ENCODE results near the gene SPRTN. TPM values are rescaled to one million over a fixed set of nuclear protein-coding genes. Genes with fewer than 3 reads are reported as not detected.

SPRTN gene
- total RNA-seq, 1 donor from 2014 or later = 22.6 TPM

DNA sequence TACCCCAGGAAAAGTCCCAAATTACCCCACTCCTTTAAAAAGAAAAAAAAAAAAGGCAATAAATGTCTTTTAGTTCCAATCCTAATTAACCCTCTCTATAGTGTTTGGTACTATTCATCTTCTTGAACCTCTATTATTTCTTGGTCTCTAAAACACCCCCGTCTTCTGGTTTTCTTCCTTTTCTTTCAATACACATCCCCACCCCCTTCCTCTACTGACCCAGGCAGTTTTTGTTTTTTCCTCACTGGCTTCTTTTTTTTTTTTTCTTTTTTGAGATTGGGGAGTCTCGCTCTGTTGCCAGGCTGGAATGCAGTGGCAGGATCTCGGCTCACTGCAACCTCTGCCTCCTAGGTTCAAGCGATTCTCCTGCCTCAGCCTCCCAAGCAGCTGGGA is 57.9 kb downstream of the SPRTN start:
- H3K27ac ChIP-seq = peak overlapping the region; percentile 63
- no peak for DNase-seq (ENCODE audit: extremely low spot score in 2 of 2)
- intact Hi-C loops (cut with DNase I) = no loop called here

DNA sequence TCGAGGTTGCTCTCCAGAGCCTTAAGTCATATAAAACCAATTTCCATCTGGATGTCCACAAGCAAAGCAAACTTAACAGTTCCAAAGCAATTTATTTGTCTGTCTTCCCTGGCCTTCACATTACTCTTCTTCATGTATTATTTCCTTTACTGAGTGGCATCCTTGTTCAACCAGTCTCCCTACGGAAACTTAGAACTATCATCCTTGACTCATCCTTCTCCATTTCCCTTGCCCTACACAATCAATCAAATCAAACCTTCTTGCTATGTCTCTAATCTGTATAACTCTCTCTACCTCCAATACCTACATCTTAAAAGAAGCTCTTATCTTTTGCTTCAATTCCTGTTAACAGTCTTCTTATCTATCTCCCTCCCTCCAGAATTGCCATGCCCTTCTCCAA is 58.5 kb downstream of the SPRTN start:
- H3K27me3 ChIP-seq = no peaks in the 10 kb centered on the region

More for the DNA sequence above, 57.9 kb downstream of the SPRTN start:
- TF ChIP-seq POLR2A (IDR thresholded peaks at IDR 0.05) (no peak), POLR2AphosphoS5 (IDR thresholded peaks at IDR 0.05; ENCODE audit: insufficient read depth in 1 of 2, low read depth in 1 of 2) (no peak)
- TF ChIP-seq, protein P1, sequence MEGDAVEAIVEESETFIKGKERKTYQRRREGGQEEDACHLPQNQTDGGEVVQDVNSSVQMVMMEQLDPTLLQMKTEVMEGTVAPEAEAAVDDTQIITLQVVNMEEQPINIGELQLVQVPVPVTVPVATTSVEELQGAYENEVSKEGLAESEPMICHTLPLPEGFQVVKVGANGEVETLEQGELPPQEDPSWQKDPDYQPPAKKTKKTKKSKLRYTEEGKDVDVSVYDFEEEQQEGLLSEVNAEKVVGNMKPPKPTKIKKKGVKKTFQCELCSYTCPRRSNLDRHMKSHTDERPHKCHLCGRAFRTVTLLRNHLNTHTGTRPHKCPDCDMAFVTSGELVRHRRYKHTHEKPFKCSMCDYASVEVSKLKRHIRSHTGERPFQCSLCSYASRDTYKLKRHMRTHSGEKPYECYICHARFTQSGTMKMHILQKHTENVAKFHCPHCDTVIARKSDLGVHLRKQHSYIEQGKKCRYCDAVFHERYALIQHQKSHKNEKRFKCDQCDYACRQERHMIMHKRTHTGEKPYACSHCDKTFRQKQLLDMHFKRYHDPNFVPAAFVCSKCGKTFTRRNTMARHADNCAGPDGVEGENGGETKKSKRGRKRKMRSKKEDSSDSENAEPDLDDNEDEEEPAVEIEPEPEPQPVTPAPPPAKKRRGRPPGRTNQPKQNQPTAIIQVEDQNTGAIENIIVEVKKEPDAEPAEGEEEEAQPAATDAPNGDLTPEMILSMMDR (IDR thresholded peaks at IDR 0.05) = no peak
- Histone ChIP-seq H3K4me3 (no peak overlapping the region), H3K4me1 (peaks cover 43% of the 10 kb centered on the region), H3K36me3 (no peaks in the 10 kb centered on the region), H3K27me3 (no peaks in the 10 kb centered on the region), H3K9me3 (no peaks in the 10 kb centered on the region)

DNA sequence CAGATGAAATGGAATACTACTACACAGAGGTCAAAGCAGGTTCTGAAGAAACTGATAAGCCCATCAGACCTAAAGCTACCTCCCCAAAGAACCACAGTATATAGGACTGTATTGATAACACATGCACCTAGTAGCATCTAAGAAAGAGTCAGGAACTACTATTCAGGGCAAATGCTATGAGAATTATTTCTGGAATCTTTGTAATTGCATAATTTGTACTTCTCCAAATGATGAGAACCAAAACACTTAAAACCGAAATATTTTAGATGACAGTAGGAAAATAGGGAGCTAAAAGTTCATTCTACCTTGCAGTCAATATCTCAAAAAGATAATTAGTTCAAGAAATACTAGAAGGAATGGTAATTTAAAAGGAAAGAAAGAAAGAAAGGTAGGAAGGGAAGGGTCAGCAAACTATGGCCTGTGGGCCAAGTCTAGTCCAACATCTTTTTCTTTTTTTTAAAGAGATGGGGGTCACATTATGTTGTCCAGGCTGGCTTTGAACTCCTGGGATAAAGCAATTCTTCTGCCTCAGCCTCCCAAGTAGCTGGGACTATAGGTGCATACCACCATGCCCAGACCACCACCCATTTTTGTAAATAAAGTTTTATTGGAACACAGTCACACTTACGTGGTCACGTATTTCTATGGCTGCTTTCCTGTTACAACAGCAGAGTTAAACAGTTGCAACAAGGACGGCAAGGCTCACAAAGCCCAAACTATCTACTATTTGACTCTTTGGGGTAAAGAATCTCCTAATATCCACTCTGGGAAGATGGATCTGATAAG is 60.0 kb downstream of the SPRTN start:
- no peak for DNase-seq (ENCODE audit: extremely low spot score in 2 of 2)
- Histone ChIP-seq H3K4me3 (no peak overlapping the region), H3K36me3 (no peaks in the 10 kb centered on the region), H3K9me3 (no peaks in the 10 kb centered on the region), H3K4me1 (peaks cover 43% of the 10 kb centered on the region), H3K27me3 (no peaks in the 10 kb centered on the region), H3K27ac (no peak overlapping the region)
- TF ChIP-seq POLR2A (IDR thresholded peaks at IDR 0.05) = no peak
- no peak for TF ChIP-seq POLR2AphosphoS5 (IDR thresholded peaks at IDR 0.05; ENCODE audit: insufficient read depth in 1 of 2, low read depth in 1 of 2)
- TF ChIP-seq, protein P1 (IDR thresholded peaks at IDR 0.05) = no peak
- intact Hi-C loops (cut with DNase I) = no loop called here

More for the DNA sequence above, 58.5 kb downstream of the SPRTN start:
- DNase-seq (ENCODE audit: extremely low spot score in 2 of 2) = no peak
- no peak overlapping the region for H3K4me3 ChIP-seq
- no peaks in the 10 kb centered on the region for H3K36me3 ChIP-seq
- peaks cover 43% of the 10 kb centered on the region for H3K4me1 ChIP-seq
- no peak overlapping the region for H3K27ac ChIP-seq
- intact Hi-C loops (cut with DNase I) = no loop called here
- no peaks in the 10 kb centered on the region for H3K9me3 ChIP-seq
- TF ChIP-seq, protein P1 (IDR thresholded peaks at IDR 0.05) = no peak
- TF ChIP-seq POLR2AphosphoS5 (IDR thresholded peaks at IDR 0.05; ENCODE audit: insufficient read depth in 1 of 2, low read depth in 1 of 2) (no peak), POLR2A (IDR thresholded peaks at IDR 0.05) (no peak)

DNA sequence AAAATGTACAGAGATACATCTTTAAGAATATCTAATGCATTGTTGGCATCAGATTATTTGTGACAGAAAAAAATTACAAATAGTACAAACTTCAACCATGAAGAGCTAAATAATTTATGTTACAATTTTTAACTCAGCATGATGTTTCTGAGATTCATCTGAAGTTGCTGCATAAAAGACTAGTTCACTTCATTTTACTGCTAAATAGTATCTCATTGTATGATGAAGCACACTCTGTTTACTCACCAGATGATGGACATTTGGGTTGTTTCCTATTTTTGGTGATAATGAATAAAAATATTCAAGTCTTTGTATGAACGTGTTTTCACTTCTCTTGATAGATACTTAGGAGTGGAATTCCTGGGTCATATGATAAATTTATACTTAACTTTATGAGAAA is 63.4 kb downstream of the SPRTN start:
- H3K36me3 ChIP-seq = no peaks in the 10 kb centered on the region
- H3K4me3 ChIP-seq = no peak overlapping the region
- no peaks in the 10 kb centered on the region for H3K9me3 ChIP-seq
- H3K4me1 ChIP-seq = peaks cover 27% of the 10 kb centered on the region
- intact Hi-C loops (cut with DNase I) = no loop called here
- TF ChIP-seq, protein P1 (IDR thresholded peaks at IDR 0.05) = no peak
- no peak for TF ChIP-seq POLR2AphosphoS5 (IDR thresholded peaks at IDR 0.05; ENCODE audit: insufficient read depth in 1 of 2, low read depth in 1 of 2)
- H3K27ac ChIP-seq = no peak overlapping the region
- H3K27me3 ChIP-seq = no peaks in the 10 kb centered on the region
- no peak for DNase-seq (ENCODE audit: extremely low spot score in 2 of 2)

DNA sequence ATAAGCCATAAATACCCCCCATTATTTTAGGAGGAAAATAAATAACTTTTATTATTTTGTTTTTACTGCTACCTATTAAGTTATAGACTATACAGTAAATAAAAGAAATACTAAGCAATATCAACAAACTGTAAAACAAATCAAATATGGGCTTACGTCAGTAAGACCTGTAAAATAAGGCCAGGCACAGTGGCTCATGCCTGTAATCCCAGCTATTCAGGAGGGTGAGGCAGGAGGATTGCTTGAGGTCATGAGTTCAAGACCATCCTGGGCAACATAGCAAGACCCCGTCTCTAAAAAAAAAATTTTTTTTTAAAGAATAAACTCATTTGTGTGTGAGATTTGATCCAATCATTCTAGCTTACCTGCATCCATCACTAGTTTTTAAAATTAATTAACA is 66.2 kb downstream of the SPRTN start:
- H3K9me3 ChIP-seq = no peaks in the 10 kb centered on the region
- peaks cover 37% of the 10 kb centered on the region for H3K4me1 ChIP-seq
- no peak for DNase-seq (ENCODE audit: extremely low spot score in 2 of 2)
- H3K27ac ChIP-seq = no peak overlapping the region
- H3K36me3 ChIP-seq = no peaks in the 10 kb centered on the region
- TF ChIP-seq, protein P1 (IDR thresholded peaks at IDR 0.05) = no peak
- intact Hi-C loops (cut with DNase I) = no loop called here
- no peaks in the 10 kb centered on the region for H3K27me3 ChIP-seq
- no peak overlapping the region for H3K4me3 ChIP-seq
